H1 (cell line): ENCODE data around the gene PID1. TPM values are rescaled to one million over a fixed set of nuclear protein-coding genes. Genes with fewer than 3 reads are reported as not detected.

ENCODE experiments used
- BCL11A ChIP-seq, 2 experiments: IDR thresholded peaks; one replicate each; pipeline ENCODE4 v1.6.1; 2011; ENCODE audit warnings: low read depth in 2 of 2, low read length in 2 of 2, mild to moderate bottlenecking in 2 of 2
- CHD2 ChIP-seq: IDR thresholded peaks from 2 replicates; pipeline ENCODE4 v1.6.1; 2012; ENCODE audit warnings: low read length, improper control_type of control experiment
- CHD7 ChIP-seq: fragments of 300-600 bp; sonication (generic); IDR thresholded peaks from 2 replicates; pipeline ENCODE4 v1.7.1; 2012; ENCODE audit warnings: low read length, moderate library complexity, mild to moderate bottlenecking, inconsistent platforms; ENCODE audit not compliant: insufficient replicate concordance
- E2F6 ChIP-seq: IDR thresholded peaks from 2 replicates; pipeline ENCODE4 v1.6.1; 2012; ENCODE audit warnings: inconsistent platforms
- HDAC6 ChIP-seq: IDR thresholded peaks from one replicate; pipeline ENCODE4 v1.7.1; 2012; ENCODE audit warnings: low read depth, mild to moderate bottlenecking, inconsistent platforms, low read length, moderate library complexity
- JUN ChIP-seq: IDR thresholded peaks from 2 replicates; pipeline ENCODE4 v1.6.1; 2011; ENCODE audit warnings: low read depth, mild to moderate bottlenecking, improper control_type of control experiment, low read length
- KDM4A ChIP-seq: IDR thresholded peaks from one replicate; pipeline ENCODE4 v1.7.1; 2012; ENCODE audit warnings: low read depth, mild to moderate bottlenecking, moderate library complexity, low read length, inconsistent platforms; ENCODE audit not compliant: severe bottlenecking
- POLR2A ChIP-seq, 2 experiments: IDR thresholded peaks; 1 replicate in 1 of 2; 2 replicates in 1 of 2; pipeline ENCODE4 v1.6.1; 2011; ENCODE audit warnings: low read depth in 2 of 2, low read length in 2 of 2, mild to moderate bottlenecking in 2 of 2; ENCODE audit errors: control extremely low read depth in 1 of 2
- POU5F1 ChIP-seq: IDR thresholded peaks from 2 replicates; pipeline ENCODE4 v1.6.1; 2011; ENCODE audit warnings: low read depth, mild to moderate bottlenecking, low read length, moderate library complexity
- TBP ChIP-seq: IDR thresholded peaks from 2 replicates; pipeline ENCODE4 v1.6.1; 2011; ENCODE audit warnings: low read depth, low read length, improper control_type of control experiment
- polyA plus RNA-seq, 7 experiments: library from polyadenylated mRNA; depleted of rRNA in 3 of 7; stranded (reverse) in 5 of 7; unstranded in 2 of 7; fragments of >200 nt in 5 of 7; fragments of 200-250 nt in 2 of 7; gene quantifications; 1 replicate in 5 of 7; 2 replicates in 1 of 7; 4 replicates in 1 of 7; pipeline versions ENCODE4 v1.2.1 to v1.2.3, GENCODE V29; 2011 to 2013; ENCODE audit warnings: missing spikeins in 2 of 7, mixed read lengths in 2 of 7
- total RNA-seq: library from RNA; stranded (reverse); fragmentation: NEBNext Ultra II Directional; extraction: Animal tissue kit (Norgen Biotek cat#: 25700); gene quantifications from 2 replicates; pipeline ENCODE4 v1.2.1, GENCODE V29; 2021
- TF ChIP-seq, protein P1 (sequence below): IDR thresholded peaks from 2 replicates; pipeline ENCODE4 v1.6.1; 2011; ENCODE audit warnings: low read length, improper control_type of control experiment

Gene PID1
- total and polyA plus RNA-seq, 2 of the 8 experiments (the other 6 are each of a cell fraction or from before 2014, with no cell fraction given) = 1.5 to 3.3 TPM

DNA sequence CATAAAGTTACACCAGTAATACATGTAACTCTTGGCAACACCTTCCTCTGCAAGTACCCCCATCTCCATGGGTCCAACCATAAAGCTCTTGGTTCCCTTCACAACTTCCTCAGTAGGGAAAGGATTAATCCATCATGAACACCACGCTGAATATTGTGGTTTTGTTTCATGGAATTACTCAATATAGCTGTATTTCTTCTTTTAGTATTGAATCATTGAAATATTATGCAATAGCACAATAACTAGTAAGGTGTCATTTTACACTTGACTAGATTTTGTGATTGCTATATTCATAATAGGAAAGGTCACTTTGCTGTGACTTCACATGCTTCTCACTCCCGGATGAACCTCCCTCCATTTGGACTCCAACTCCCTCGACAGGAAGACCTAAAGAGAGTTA lies 29.7 kb upstream of the PID1 start (continued):
- TF ChIP-seq CHD7 (no peak), POLR2A (IDR thresholded peaks at IDR 0.05; ENCODE audit: control extremely low read depth in 1 of 2, low read depth in 2 of 2, low read length in 2 of 2) (no peak), CHD2 (no peak), BCL11A (IDR thresholded peaks at IDR 0.05; ENCODE audit: low read depth in 2 of 2, low read length in 2 of 2) (no peak), POU5F1 (no peak), E2F6 (no peak), TBP (no peak), HDAC6 (no peak), KDM4A (no peak), JUN (no peak)
- TF ChIP-seq, protein P1, sequence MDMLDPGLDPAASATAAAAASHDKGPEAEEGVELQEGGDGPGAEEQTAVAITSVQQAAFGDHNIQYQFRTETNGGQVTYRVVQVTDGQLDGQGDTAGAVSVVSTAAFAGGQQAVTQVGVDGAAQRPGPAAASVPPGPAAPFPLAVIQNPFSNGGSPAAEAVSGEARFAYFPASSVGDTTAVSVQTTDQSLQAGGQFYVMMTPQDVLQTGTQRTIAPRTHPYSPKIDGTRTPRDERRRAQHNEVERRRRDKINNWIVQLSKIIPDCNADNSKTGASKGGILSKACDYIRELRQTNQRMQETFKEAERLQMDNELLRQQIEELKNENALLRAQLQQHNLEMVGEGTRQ = no peak
